ENCODE measurements around the gene ARHGAP25. TPM values are rescaled to one million over a fixed set of nuclear protein-coding genes. Genes with fewer than 3 reads are reported as not detected.

ARHGAP25 gene
- total RNA-seq, 4 donors from 2014 or later = 6.1 to 40.8 (median 11.7) TPM

GRCh38 chr2:68742626-68743415 is 8.2 kb downstream of the ARHGAP25 start:
- ATAC-seq (ENCODE audit: low FRiP score) (no peak), DNase-seq (ENCODE audit: low spot score) (no peak)
- TF ChIP-seq, protein P1, sequence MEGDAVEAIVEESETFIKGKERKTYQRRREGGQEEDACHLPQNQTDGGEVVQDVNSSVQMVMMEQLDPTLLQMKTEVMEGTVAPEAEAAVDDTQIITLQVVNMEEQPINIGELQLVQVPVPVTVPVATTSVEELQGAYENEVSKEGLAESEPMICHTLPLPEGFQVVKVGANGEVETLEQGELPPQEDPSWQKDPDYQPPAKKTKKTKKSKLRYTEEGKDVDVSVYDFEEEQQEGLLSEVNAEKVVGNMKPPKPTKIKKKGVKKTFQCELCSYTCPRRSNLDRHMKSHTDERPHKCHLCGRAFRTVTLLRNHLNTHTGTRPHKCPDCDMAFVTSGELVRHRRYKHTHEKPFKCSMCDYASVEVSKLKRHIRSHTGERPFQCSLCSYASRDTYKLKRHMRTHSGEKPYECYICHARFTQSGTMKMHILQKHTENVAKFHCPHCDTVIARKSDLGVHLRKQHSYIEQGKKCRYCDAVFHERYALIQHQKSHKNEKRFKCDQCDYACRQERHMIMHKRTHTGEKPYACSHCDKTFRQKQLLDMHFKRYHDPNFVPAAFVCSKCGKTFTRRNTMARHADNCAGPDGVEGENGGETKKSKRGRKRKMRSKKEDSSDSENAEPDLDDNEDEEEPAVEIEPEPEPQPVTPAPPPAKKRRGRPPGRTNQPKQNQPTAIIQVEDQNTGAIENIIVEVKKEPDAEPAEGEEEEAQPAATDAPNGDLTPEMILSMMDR (IDR thresholded peaks at IDR 0.05) = no peak

- ATAC-seq (ENCODE audit: low FRiP score) (no peak), DNase-seq (ENCODE audit: low spot score) (no peak)
- TF ChIP-seq, protein P1 (IDR thresholded peaks at IDR 0.05) = no peak
Measured at GRCh38 chr2:68743531-68743930, 8.9 kb downstream of the ARHGAP25 start.

DNA sequence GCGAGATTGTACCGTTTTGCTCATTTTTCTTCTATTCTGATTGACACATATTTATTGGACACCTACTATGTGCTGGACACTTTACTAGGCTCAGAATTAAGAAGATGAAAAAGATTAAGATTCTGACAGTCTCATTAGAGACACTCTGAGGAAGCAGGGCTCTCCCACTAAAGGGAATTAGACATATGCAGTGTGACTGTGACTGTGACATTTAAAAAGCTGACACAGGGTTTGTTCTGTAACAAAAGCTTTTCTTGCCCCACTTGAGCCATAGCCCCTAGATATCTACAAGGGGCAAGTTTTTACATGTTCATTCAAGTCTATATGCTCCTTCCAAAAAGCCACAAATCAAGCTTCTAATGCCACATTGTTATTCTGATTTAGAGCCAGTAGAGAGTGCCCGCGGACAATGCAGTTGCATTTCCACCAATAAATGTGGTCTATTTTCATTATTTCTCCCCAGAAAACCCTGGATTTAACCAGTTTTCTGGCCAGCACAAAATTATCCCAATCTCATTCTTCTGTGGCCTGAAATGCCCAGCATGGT is 9.8 kb downstream of the ARHGAP25 start:
- DNase-seq (ENCODE audit: low spot score) (no peak), ATAC-seq (ENCODE audit: low FRiP score) (no peak)
- TF ChIP-seq, protein P1 (IDR thresholded peaks at IDR 0.05) = no peak

DNA sequence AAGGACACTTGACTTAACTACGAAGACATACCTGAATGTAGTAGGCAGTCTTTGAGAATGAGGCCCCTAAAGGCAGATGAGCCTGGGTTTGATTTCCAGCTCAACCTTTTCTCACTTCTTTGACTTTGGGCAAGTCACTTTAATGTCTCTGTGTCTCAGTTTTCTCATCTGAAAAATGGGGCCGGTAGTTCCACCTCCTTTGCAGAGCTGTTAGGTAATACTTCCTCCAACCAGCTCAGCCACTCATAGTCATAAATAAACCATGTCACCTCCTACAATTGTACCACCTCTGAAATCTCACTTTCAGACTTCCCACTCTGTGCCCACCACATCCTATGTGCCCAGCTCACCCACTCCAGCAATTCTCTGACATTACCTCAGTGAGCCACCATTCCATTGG is 10.4 kb downstream of the ARHGAP25 start:
- ATAC-seq (ENCODE audit: low FRiP score) = no peak
- TF ChIP-seq, protein P1 (IDR thresholded peaks at IDR 0.05) = no peak
- no peak for DNase-seq (ENCODE audit: low spot score)

DNA sequence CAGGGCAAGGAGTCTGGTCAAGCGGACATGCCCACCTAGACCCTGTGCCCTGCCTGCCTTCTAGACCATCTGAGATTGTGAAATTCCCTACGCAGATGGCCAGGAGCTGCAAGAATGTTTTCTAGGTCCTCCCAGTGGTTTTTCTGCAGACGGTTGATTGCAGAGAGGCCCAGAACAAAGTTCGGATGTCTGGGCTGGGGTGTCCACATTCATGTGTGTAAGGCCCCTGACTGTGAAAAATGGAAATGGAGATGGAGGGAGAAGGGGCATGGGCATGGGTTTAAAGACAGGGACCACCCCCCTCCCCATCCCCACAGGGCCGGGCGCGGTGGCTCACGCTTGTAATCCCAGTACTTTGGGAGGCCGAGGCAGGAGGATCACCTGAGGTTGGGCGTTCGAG is 11.8 kb downstream of the ARHGAP25 start:
- TF ChIP-seq, protein P1 (IDR thresholded peaks at IDR 0.05) = no peak
- DNase-seq (ENCODE audit: low spot score) = no peak

GRCh38 chr2:68747413-68747812 is 12.8 kb downstream of the ARHGAP25 start:
- no peak for ATAC-seq (ENCODE audit: low FRiP score)
- TF ChIP-seq, protein P1 (IDR thresholded peaks at IDR 0.05) = no peak
- no peak for DNase-seq (ENCODE audit: low spot score)

More for the DNA sequence above, 11.8 kb downstream of the ARHGAP25 start:
- no peak for ATAC-seq (ENCODE audit: low FRiP score)

- TF ChIP-seq, protein P1 (IDR thresholded peaks at IDR 0.05) = no peak
- no peak for ATAC-seq (ENCODE audit: low FRiP score)
- DNase-seq (ENCODE audit: low spot score) = no peak
Measured at GRCh38 chr2:68747900-68748299, 13.3 kb downstream of the ARHGAP25 start.

Data from omental fat pad (tissue), 4 donors.